ENCODE results near the gene TTLL5. TPM values are rescaled to one million over a fixed set of nuclear protein-coding genes. Genes with fewer than 3 reads are reported as not detected.

TTLL5 gene
- total RNA-seq, 4 donors from 2014 or later: 32.4 to 183 (median 40.6) TPM

DNA sequence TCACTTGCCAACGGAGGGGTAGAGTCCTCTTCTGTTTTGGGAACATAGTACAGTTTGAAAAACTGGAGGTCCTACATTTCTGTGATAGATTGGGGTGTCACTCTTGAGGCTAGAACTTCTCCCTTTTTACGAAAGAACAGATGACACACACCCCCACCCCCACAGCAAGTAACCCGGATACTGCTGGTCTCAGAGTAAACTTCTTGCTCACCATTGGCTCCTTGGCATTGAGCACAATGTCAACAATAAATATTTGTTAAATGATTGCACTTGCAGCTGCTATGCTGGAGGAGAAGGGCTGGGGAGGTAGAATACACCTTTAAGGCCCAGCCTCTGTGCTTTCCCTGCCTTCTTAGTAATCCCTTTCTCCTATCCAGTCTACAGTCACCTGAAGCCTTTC, 170.9 kb downstream of the TTLL5 start:
- H3K9me3 ChIP-seq: no peaks in the 10 kb centered on the region
- peak in 1 of 2 donors; percentile 45 for DNase-seq
- no peak overlapping the region for H3K4me3 ChIP-seq
- H3K27ac ChIP-seq: peak overlapping the region; percentile 76 to 83
- intact Hi-C loops (cut with DNase I; ENCODE audit: low total_unique reads): no loop called here
- TF ChIP-seq POLR2A (IDR thresholded peaks at IDR 0.05): no peak
- TF ChIP-seq, protein P1, sequence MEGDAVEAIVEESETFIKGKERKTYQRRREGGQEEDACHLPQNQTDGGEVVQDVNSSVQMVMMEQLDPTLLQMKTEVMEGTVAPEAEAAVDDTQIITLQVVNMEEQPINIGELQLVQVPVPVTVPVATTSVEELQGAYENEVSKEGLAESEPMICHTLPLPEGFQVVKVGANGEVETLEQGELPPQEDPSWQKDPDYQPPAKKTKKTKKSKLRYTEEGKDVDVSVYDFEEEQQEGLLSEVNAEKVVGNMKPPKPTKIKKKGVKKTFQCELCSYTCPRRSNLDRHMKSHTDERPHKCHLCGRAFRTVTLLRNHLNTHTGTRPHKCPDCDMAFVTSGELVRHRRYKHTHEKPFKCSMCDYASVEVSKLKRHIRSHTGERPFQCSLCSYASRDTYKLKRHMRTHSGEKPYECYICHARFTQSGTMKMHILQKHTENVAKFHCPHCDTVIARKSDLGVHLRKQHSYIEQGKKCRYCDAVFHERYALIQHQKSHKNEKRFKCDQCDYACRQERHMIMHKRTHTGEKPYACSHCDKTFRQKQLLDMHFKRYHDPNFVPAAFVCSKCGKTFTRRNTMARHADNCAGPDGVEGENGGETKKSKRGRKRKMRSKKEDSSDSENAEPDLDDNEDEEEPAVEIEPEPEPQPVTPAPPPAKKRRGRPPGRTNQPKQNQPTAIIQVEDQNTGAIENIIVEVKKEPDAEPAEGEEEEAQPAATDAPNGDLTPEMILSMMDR (IDR thresholded peaks at IDR 0.05): no peak
- no peaks in the 10 kb centered on the region for H3K27me3 ChIP-seq
- no peaks in the 10 kb centered on the region for H3K36me3 ChIP-seq
- H3K4me1 ChIP-seq: no peaks in the 10 kb centered on the region

GRCh38 chr14:75832621-75833297, 171.7 kb downstream of the TTLL5 start:
- intact Hi-C loops (cut with DNase I; ENCODE audit: low total_unique reads): no loop called here
- peak in 1 of 2 donors; percentile 58 for DNase-seq
- no peaks in the 10 kb centered on the region for H3K9me3 ChIP-seq
- no peaks in the 10 kb centered on the region for H3K27me3 ChIP-seq
- H3K36me3 ChIP-seq: no peaks in the 10 kb centered on the region
- no peaks in the 10 kb centered on the region for H3K4me1 ChIP-seq
- peak overlapping the region; percentile 76 to 83 for H3K27ac ChIP-seq
- H3K4me3 ChIP-seq: no peak overlapping the region
- TF ChIP-seq POLR2A (IDR thresholded peaks at IDR 0.05): no peak
- TF ChIP-seq, protein P1 (IDR thresholded peaks at IDR 0.05): no peak

GRCh38 chr14:75833326-75834020, 172.4 kb downstream of the TTLL5 start:
- intact Hi-C loops (cut with DNase I; ENCODE audit: low total_unique reads): no loop called here
- H3K4me1 ChIP-seq: no peaks in the 10 kb centered on the region
- no peak for DNase-seq
- H3K36me3 ChIP-seq: no peaks in the 10 kb centered on the region
- TF ChIP-seq, protein P1 (IDR thresholded peaks at IDR 0.05): no peak
- TF ChIP-seq POLR2A (IDR thresholded peaks at IDR 0.05): no peak
- H3K4me3 ChIP-seq: no peak overlapping the region
- no peaks in the 10 kb centered on the region for H3K9me3 ChIP-seq
- H3K27me3 ChIP-seq: no peaks in the 10 kb centered on the region
- H3K27ac ChIP-seq: peak overlapping the region; percentile 76 to 83

DNA sequence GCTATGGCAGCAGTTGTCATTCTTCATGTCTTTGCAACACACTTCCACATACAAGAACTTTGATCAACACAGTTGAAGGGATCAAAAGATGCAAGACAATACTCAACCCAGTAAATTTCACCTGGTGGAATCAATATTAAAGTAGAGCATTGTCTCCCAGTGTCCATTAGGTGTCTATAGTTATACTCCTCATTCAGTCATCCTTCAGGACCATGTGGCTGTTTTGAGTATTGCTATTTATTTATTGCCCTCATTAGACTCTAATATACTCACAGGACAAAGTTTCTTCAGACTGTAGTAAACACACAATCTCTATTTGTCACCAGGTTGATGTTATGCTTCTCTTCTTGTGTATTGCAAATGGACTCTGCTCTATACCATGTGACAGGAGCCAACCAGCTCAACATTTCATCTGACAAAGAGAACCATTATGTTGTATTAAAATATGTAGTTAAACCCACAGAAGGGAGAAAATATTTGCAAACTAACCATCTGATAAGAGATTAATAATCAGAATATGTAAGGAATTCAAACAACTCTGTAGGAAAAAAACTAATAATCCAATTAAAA, 174.2 kb downstream of the TTLL5 start:
- Histone ChIP-seq H3K9me3 (no peaks in the 10 kb centered on the region), H3K4me3 (no peak overlapping the region), H3K4me1 (no peaks in the 10 kb centered on the region), H3K27me3 (no peaks in the 10 kb centered on the region), H3K36me3 (no peaks in the 10 kb centered on the region), H3K27ac (no peak overlapping the region)
- TF ChIP-seq POLR2A (IDR thresholded peaks at IDR 0.05): no peak
- TF ChIP-seq, protein P1 (IDR thresholded peaks at IDR 0.05): no peak
- intact Hi-C loops (cut with DNase I; ENCODE audit: low total_unique reads): no loop called here
- DNase-seq: no peak

- Histone ChIP-seq H3K4me1 (no peaks in the 10 kb centered on the region), H3K27me3 (no peaks in the 10 kb centered on the region), H3K36me3 (no peaks in the 10 kb centered on the region), H3K27ac (no peak overlapping the region), H3K4me3 (no peak overlapping the region), H3K9me3 (no peaks in the 10 kb centered on the region)
- intact Hi-C loops (cut with DNase I; ENCODE audit: low total_unique reads): no loop called here
- no peak for DNase-seq
- no peak for TF ChIP-seq POLR2A (IDR thresholded peaks at IDR 0.05)
- TF ChIP-seq, protein P1 (IDR thresholded peaks at IDR 0.05): no peak
Measured at GRCh38 chr14:75835737-75836136, 174.7 kb downstream of the TTLL5 start.
